GM18507 (cell line): ENCODE data around the gene R3HDM4.
"Not testable (repeated sequence)": the region's sequence is repeated elsewhere in the genome, so short reads cannot be mapped to it uniquely, and the experiment has no call there.

Experiments
- DNase-seq: peaks from one replicate; pipeline ENCODE4 v3.0.0; 2011; ENCODE audit warnings: low read depth; ENCODE audit not compliant: insufficient read length; ENCODE audit errors: extremely low spot score
- FAIRE-seq: peaks from 2 replicates; lab custom pipeline; 2011; peaks lifted over from hg19 to GRCh38; lab: Jason Lieb, UNC

Gene R3HDM4

GRCh38 chr19:897442-898039, 15.5 kb downstream of the R3HDM4 start:
- FAIRE-seq (no peak), DNase-seq (no peak)

- no peak for FAIRE-seq
Measured at GRCh38 chr19:896999-897398, 16.0 kb downstream of the R3HDM4 start.

GRCh38 chr19:896434-896833, 16.6 kb downstream of the R3HDM4 start:
- FAIRE-seq, result no peak
- DNase-seq, result no peak

More at GRCh38 chr19:896999-897398, 16.0 kb downstream of the R3HDM4 start:
- DNase-seq, result no peak

- peak; percentile 97 for DNase-seq
- FAIRE-seq, result peak; percentile 87
Measured at GRCh38 chr19:892894-893689, 19.9 kb downstream of the R3HDM4 start, which contains the start of the genes MED16 and RNU6-9. TSS of gene MED16 (minus strand) at chr19:893187. CDS start at chr19:891131, 2,056 bp downstream. TSS of gene RNU6-9 (plus strand) at chr19:893484.

GRCh38 chr19:892243-892893, 20.7 kb downstream of the R3HDM4 start:
- FAIRE-seq (no peak), DNase-seq (no peak)

GRCh38 chr19:891421-892200, 21.4 kb downstream of the R3HDM4 start:
- FAIRE-seq, DNase-seq: not testable (repeated sequence)

GRCh38 chr19:890831-891230, 22.2 kb downstream of the R3HDM4 start:
- no peak for DNase-seq
- FAIRE-seq, result no peak

- DNase-seq, result no peak
- FAIRE-seq, result no peak
Measured at GRCh38 chr19:889662-890295, 23.2 kb downstream of the R3HDM4 start.

GRCh38 chr19:888581-889385, 24.2 kb downstream of the R3HDM4 start:
- FAIRE-seq (peak; percentile 66), DNase-seq (no peak)

- DNase-seq (no peak), FAIRE-seq (no peak)
Measured at GRCh38 chr19:887599-887998, 25.4 kb downstream of the R3HDM4 start.

- no peak for FAIRE-seq
- DNase-seq, result no peak
Measured at GRCh38 chr19:887072-887471, 25.9 kb downstream of the R3HDM4 start.

GRCh38 chr19:885536-886224, 27.3 kb downstream of the R3HDM4 start:
- DNase-seq (no peak), FAIRE-seq (no peak)

- FAIRE-seq (no peak), DNase-seq (no peak)
Measured at GRCh38 chr19:884420-885211, 28.4 kb downstream of the R3HDM4 start.

GRCh38 chr19:883661-884211, 29.3 kb downstream of the R3HDM4 start:
- DNase-seq (no peak), FAIRE-seq (no peak)

GRCh38 chr19:882871-883497, 30.0 kb downstream of the R3HDM4 start:
- FAIRE-seq, result no peak
- no peak for DNase-seq

- DNase-seq (no peak), FAIRE-seq (no peak)
Measured at GRCh38 chr19:881385-882071, 31.5 kb downstream of the R3HDM4 start.
